Measurements from ENCODE around the gene PARD3B. TPM values are rescaled to one million over a fixed set of nuclear protein-coding genes. Genes with fewer than 3 reads are reported as not detected.

The PARD3B gene
- total RNA-seq, 1 experiment from 2014 or later = 3.9 TPM

DNA sequence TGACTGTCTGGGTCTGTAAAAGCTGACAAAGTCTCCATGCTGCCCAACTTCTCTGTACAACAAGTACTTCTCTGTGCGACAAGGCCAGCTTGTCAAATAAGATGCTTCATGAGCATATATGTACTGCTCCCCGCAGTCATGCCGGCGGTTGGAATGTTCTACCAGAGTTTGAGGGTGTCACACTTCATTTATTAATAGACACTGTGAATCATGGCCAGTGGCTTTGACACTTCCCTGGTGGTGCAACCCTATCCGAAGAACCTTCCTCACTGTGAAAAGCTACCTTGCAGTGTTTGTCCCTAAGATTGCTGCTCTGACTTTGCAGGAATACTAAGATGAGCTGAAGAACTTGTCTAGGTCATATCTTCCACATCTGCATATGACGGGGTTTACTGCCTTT lies 1016.2 kb downstream of the PARD3B start:
- BruUV-seq (replicated peaks) = no TSS peak
- intact Hi-C loops (cut with micrococcal nuclease) = no loop called here
- POLR2A ChIA-PET (ENCODE audit: unreplicated experiment) = no interaction called here

DNA sequence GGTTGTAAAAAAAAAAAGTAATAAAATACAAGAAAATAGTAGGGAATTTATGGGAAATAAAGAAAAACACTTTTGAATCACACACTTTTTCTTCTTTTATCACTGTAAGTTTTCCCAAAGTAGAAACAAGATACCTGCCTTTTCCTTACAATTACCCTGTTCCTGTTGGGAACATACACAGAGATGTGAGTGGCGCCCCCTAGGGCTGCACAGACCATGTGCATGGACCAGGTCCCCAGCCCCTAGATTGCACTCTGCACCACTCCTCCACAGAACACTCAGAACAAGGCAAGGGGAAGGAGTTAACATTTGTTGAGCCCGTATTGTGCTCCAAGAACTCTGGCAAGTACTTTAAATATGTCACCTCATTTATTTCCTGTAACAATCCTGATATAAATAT lies 1018.4 kb downstream of the PARD3B start:
- no peaks in the 10 kb centered on the region for H3K27me3 ChIP-seq (ENCODE audit: low read length)
- H3K79me2 ChIP-seq (ENCODE audit: low read length) = no peaks in the 10 kb centered on the region
- H4K20me1 ChIP-seq (ENCODE audit: low read length) = no peaks in the 10 kb centered on the region
- H3K9ac ChIP-seq (ENCODE audit: low read length) = no peak overlapping the region
- H2AFZ ChIP-seq (ENCODE audit: low read length) = no peak overlapping the region
- no peaks in the 10 kb centered on the region for H3K36me3 ChIP-seq (ENCODE audit: low read depth, low read length)
- no peak overlapping the region for H3K27ac ChIP-seq (ENCODE audit: low read length)
- TF ChIP-seq EZH2phosphoT487 (IDR thresholded peaks at IDR 0.05; ENCODE audit: borderline replicate concordance, low read length) = no peak
- TF ChIP-seq, protein P1, sequence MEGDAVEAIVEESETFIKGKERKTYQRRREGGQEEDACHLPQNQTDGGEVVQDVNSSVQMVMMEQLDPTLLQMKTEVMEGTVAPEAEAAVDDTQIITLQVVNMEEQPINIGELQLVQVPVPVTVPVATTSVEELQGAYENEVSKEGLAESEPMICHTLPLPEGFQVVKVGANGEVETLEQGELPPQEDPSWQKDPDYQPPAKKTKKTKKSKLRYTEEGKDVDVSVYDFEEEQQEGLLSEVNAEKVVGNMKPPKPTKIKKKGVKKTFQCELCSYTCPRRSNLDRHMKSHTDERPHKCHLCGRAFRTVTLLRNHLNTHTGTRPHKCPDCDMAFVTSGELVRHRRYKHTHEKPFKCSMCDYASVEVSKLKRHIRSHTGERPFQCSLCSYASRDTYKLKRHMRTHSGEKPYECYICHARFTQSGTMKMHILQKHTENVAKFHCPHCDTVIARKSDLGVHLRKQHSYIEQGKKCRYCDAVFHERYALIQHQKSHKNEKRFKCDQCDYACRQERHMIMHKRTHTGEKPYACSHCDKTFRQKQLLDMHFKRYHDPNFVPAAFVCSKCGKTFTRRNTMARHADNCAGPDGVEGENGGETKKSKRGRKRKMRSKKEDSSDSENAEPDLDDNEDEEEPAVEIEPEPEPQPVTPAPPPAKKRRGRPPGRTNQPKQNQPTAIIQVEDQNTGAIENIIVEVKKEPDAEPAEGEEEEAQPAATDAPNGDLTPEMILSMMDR (conservative IDR thresholded peaks at IDR 0.05; ENCODE audit: low read depth, low read length) = peak; percentile 73
- no peak for TF ChIP-seq EZH2 (IDR thresholded peaks at IDR 0.05; ENCODE audit: low read length, unreplicated experiment)
- ChIA-PET POLR2A (ENCODE audit: unreplicated experiment) (no interaction called here), CTCF (no interaction called here)
- ATAC-seq (no peak; the same call in 1 of the 2 replicates), DNase-seq (peak; percentile 41)
- H3K4me1 ChIP-seq (ENCODE audit: insufficient read depth, low read length) = 0 out of 2 replicates have a peak, but pooled peaks cover 5% of the 10 kb centered on the region
- no peak overlapping the region for H3K4me3 ChIP-seq (ENCODE audit: low read length)
- H3K4me2 ChIP-seq (ENCODE audit: low read length) = no peak overlapping the region
- intact Hi-C loops (cut with micrococcal nuclease) = no loop called here
- BruUV-seq (replicated peaks) = no TSS peak
- H3F3A ChIP-seq (ENCODE audit: low read length, unreplicated experiment) = no peaks in the 10 kb centered on the region
- H3K9me2 ChIP-seq (replicated peaks; ENCODE audit: low read length) = no peaks in the 10 kb centered on the region
- no peaks in the 10 kb centered on the region for H3K9me3 ChIP-seq (ENCODE audit: low read length)

More for the DNA sequence above, 1016.2 kb downstream of the PARD3B start:
- Histone ChIP-seq H3K4me1 (ENCODE audit: insufficient read depth, low read length) (0 out of 2 replicates have a peak, but pooled peaks cover under 1% of the 10 kb centered on the region), H3K9me3 (ENCODE audit: low read length) (no peaks in the 10 kb centered on the region), H3K9ac (ENCODE audit: low read length) (no peak overlapping the region), H3K27ac (ENCODE audit: low read length) (no peak overlapping the region), H3K79me2 (ENCODE audit: low read length) (no peaks in the 10 kb centered on the region), H3K36me3 (ENCODE audit: low read depth, low read length) (no peaks in the 10 kb centered on the region), H3K9me2 (replicated peaks; ENCODE audit: low read length) (no peaks in the 10 kb centered on the region), H3K27me3 (ENCODE audit: low read length) (no peaks in the 10 kb centered on the region), H4K20me1 (ENCODE audit: low read length) (no peaks in the 10 kb centered on the region), H3K4me3 (ENCODE audit: low read length) (no peak overlapping the region), H3F3A (ENCODE audit: low read length, unreplicated experiment) (no peaks in the 10 kb centered on the region), H3K4me2 (ENCODE audit: low read length) (no peak overlapping the region), H2AFZ (ENCODE audit: low read length) (no peak overlapping the region)
- TF ChIP-seq EZH2phosphoT487 (IDR thresholded peaks at IDR 0.05; ENCODE audit: borderline replicate concordance, low read length) (no peak), EZH2 (IDR thresholded peaks at IDR 0.05; ENCODE audit: low read length, unreplicated experiment) (no peak)
- TF ChIP-seq, protein P1 (conservative IDR thresholded peaks at IDR 0.05; ENCODE audit: low read depth, low read length) = no peak
- ATAC-seq (no peak), DNase-seq (no peak)
- CTCF ChIA-PET = no interaction called here

DNA sequence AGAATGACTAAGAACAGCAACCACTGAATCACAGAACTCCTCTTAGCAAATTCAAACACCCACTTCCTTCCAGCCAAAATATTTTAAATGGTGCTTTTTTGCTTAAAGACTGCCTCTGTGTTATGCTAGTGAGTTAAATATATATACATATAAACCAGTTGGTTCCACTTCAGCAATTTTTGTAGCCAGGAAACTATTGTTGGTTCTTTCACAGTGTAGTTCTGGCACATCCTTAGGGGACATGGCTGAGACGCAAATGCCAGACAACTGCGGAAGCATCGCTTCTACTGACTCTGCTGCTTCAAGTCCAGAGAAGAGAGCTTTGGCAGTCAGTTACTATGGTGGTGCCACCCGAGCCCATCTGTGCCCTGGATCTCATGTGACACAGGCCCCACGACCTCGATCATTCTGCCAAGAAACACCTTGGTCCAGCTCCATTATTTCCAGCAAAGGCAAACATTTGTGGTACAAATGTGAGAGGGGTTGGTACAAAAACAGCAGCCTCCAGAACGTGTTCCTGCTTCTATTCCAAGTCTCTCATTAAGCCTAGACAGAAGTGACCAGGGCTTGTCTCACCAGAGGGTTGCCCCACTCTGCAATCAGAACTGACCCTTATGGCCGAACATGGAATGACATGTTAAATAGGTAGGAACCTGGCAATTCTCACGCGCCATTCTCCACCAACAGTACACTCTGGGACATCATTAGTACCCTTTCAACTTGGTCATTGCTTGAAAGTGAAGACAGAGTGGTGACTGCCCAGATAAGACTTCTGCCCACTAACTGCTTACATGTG lies 1019.3 kb downstream of the PARD3B start:
- H3F3A ChIP-seq (ENCODE audit: low read length, unreplicated experiment) = no peaks in the 10 kb centered on the region
- H3K4me3 ChIP-seq (ENCODE audit: low read length) = no peak overlapping the region
- H3K9ac ChIP-seq (ENCODE audit: low read length) = no peak overlapping the region
- H3K9me3 ChIP-seq (ENCODE audit: low read length) = no peaks in the 10 kb centered on the region
- ATAC-seq (no peak), DNase-seq (no peak)
- intact Hi-C loops (cut with micrococcal nuclease) = no loop called here
- H3K36me3 ChIP-seq (ENCODE audit: low read depth, low read length) = no peaks in the 10 kb centered on the region
- H3K27me3 ChIP-seq (ENCODE audit: low read length) = no peaks in the 10 kb centered on the region
- no peak overlapping the region for H2AFZ ChIP-seq (ENCODE audit: low read length)
- CTCF ChIA-PET = no interaction called here
- no peaks in the 10 kb centered on the region for H4K20me1 ChIP-seq (ENCODE audit: low read length)
- no peaks in the 10 kb centered on the region for H3K79me2 ChIP-seq (ENCODE audit: low read length)
- BruUV-seq (replicated peaks) = no TSS peak
- H3K9me2 ChIP-seq (replicated peaks; ENCODE audit: low read length) = no peaks in the 10 kb centered on the region
- POLR2A ChIA-PET (ENCODE audit: unreplicated experiment) = no interaction called here
- TF ChIP-seq EZH2 (IDR thresholded peaks at IDR 0.05; ENCODE audit: low read length, unreplicated experiment) (no peak), EZH2phosphoT487 (IDR thresholded peaks at IDR 0.05; ENCODE audit: borderline replicate concordance, low read length) (no peak)
- TF ChIP-seq, protein P1 (conservative IDR thresholded peaks at IDR 0.05; ENCODE audit: low read depth, low read length) = no peak
- H3K4me2 ChIP-seq (ENCODE audit: low read length) = no peak overlapping the region
- H3K4me1 ChIP-seq (ENCODE audit: insufficient read depth, low read length) = 0 out of 2 replicates have a peak, but pooled peaks cover 5% of the 10 kb centered on the region
- no peak overlapping the region for H3K27ac ChIP-seq (ENCODE audit: low read length)

Measured in PC-3 (cell line).